ENCODE results near the gene ADCYAP1.

GRCh38 chr18:907885-908757, 3.5 kb downstream of the ADCYAP1 start:
- no peak for TF ChIP-seq CTCF (optimal IDR thresholded peaks at IDR 0.05 in 1 of 3, IDR thresholded peaks at IDR 0.05 in 1 of 3, conservative IDR thresholded peaks at IDR 0.05 in 1 of 3; ENCODE audit: extremely low read depth in 1 of 3, insufficient read depth in 2 of 3, low read length in 3 of 3)
- TF ChIP-seq EZH2 (IDR thresholded peaks at IDR 0.05; ENCODE audit: low read length) = peak; percentile 81

All from keratinocyte (primary cell).